H1 (cell line): ENCODE data around the gene CMIP. TPM values are rescaled to one million over a fixed set of nuclear protein-coding genes. Genes with fewer than 3 reads are reported as not detected.

Experiments used
- CTCF ChIA-PET: fragments of 300-600 bp; sonication (Branson Sonifier 250); formaldehyde crosslinking; loops from one replicate; lab custom pipeline; 2021; ENCODE audit not compliant: partially characterized antibody; lab: Charles Lee
- POLR2A ChIA-PET: fragments of 300-600 bp; sonication (Branson Sonifier 250); formaldehyde crosslinking; loops from one replicate; lab custom pipeline; 2021; ENCODE audit warnings: inconsistent platforms; ENCODE audit not compliant: partially characterized antibody; lab: Charles Lee
- DNase-seq, 2 experiments: peaks; one replicate each; pipeline versions ENCODE4 v3.0.0 to v3.0.0-alpha.2; 2010 to 2022; ENCODE audit warnings: low spot score in 2 of 2, low read depth in 1 of 2, mixed read lengths in 1 of 2
- FAIRE-seq: peaks from 2 replicates; lab custom pipeline; 2011; peaks lifted over from hg19 to GRCh38; lab: Jason Lieb, UNC
- H2AFZ ChIP-seq: 2 replicates; pipeline ENCODE4 v1.8.1; 2012; ENCODE audit warnings: low read length, inconsistent platforms
- H2AK5ac ChIP-seq: 2 replicates; pipeline ENCODE4 v1.6.1; 2013; ENCODE audit warnings: low read depth, low read length
- H2BK120ac ChIP-seq: replicated peaks from 2 replicates; pipeline ENCODE3; 2013; ENCODE audit warnings: low read depth, low read length, inconsistent platforms
- H2BK12ac ChIP-seq: 2 replicates; pipeline ENCODE4 v1.6.1; 2013; ENCODE audit warnings: low read depth, low read length
- H2BK15ac ChIP-seq: 2 replicates; pipeline ENCODE4 v1.6.1; 2013; ENCODE audit warnings: low read length
- H2BK20ac ChIP-seq: 2 replicates; pipeline ENCODE4 v1.6.1; 2013; ENCODE audit warnings: low read length
- H2BK5ac ChIP-seq: 2 replicates; pipeline ENCODE4 v1.6.1; 2013; ENCODE audit warnings: low read depth, low read length
- H3K14ac ChIP-seq: 2 replicates; pipeline ENCODE4 v1.6.1; 2013; ENCODE audit warnings: inconsistent platforms; ENCODE audit not compliant: insufficient read length
- H3K18ac ChIP-seq: 2 replicates; pipeline ENCODE4 v1.6.1; 2013; ENCODE audit warnings: low read length; ENCODE audit errors: extremely low read depth
- H3K23ac ChIP-seq: 2 replicates; pipeline ENCODE4 v1.6.1; 2013; ENCODE audit warnings: inconsistent platforms; ENCODE audit not compliant: insufficient read length
- H3K23me2 ChIP-seq: 2 replicates; pipeline ENCODE4 v1.6.1; 2013; ENCODE audit warnings: low read depth, low read length
- H3K27ac ChIP-seq: 2 replicates; pipeline ENCODE4 v1.6.1; 2011; ENCODE audit warnings: low read depth, low read length, inconsistent platforms
- H3K27me3 ChIP-seq, 4 experiments: replicated peaks in 1 of 4; 1 replicate in 1 of 4; 2 replicates in 3 of 4; pipeline versions ENCODE4 v1.6.1 to v1.8.1; 2011 to 2013; ENCODE audit warnings: low read length in 3 of 4, mild to moderate bottlenecking in 3 of 4, inconsistent platforms in 2 of 4, mixed read lengths in 2 of 4, moderate library complexity in 1 of 4; ENCODE audit not compliant: control insufficient read depth in 3 of 4, insufficient read depth in 3 of 4; ENCODE audit errors: extremely low read depth in 1 of 4
- H3K36me3 ChIP-seq, 4 experiments: 2 replicates each; pipeline versions ENCODE4 v1.6.1 to v1.8.1; 2011 to 2013; ENCODE audit warnings: mild to moderate bottlenecking in 4 of 4, low read length in 3 of 4, moderate library complexity in 2 of 4, control low read depth in 1 of 4, inconsistent platforms in 1 of 4; ENCODE audit not compliant: insufficient read depth in 4 of 4, control insufficient read depth in 2 of 4
- H3K4ac ChIP-seq: replicated peaks from 2 replicates; pipeline ENCODE3; 2013; ENCODE audit warnings: low read length, low read depth, mixed read lengths, inconsistent platforms; ENCODE audit not compliant: insufficient read length
- H3K4me1 ChIP-seq, 4 experiments: replicated peaks in 1 of 4; 1 replicate in 1 of 4; 2 replicates in 3 of 4; pipeline versions ENCODE4 v1.6.1 to v1.8.1; 2011 to 2013; ENCODE audit warnings: low read length in 3 of 4, inconsistent platforms in 2 of 4, mixed read lengths in 1 of 4; ENCODE audit not compliant: insufficient read depth in 4 of 4, control insufficient read depth in 3 of 4
- H3K4me2 ChIP-seq, 2 experiments: 2 replicates each; pipeline versions ENCODE4 v1.6.1 to v1.8.1; 2011 to 2013; ENCODE audit warnings: low read depth in 2 of 2, low read length in 2 of 2, control low read depth in 1 of 2, inconsistent platforms in 1 of 2, mild to moderate bottlenecking in 1 of 2; ENCODE audit not compliant: insufficient read depth in 1 of 2
- H3K4me3 ChIP-seq, 4 experiments: fragments of 200-600, 300-600 bp in 1 of 4; sonication (generic), shearing (Covaris generic), sonication (Bioruptor Twin) in 1 of 4; 2 replicates each; pipeline versions ENCODE4 v1.5.1 to v1.8.1; 2011 to 2016; ENCODE audit warnings: low read length in 4 of 4, low read depth in 3 of 4, control low read depth in 2 of 4, inconsistent platforms in 2 of 4, mild to moderate bottlenecking in 2 of 4, mixed read lengths in 1 of 4, moderate library complexity in 1 of 4; ENCODE audit not compliant: insufficient read depth in 2 of 4; ENCODE audit errors: extremely low read depth in 1 of 4
- H3K56ac ChIP-seq: replicated peaks from 2 replicates; pipeline ENCODE3; 2013; ENCODE audit warnings: low read depth, mild to moderate bottlenecking, mixed read lengths, low read length, inconsistent platforms; ENCODE audit not compliant: insufficient read length
- H3K79me1 ChIP-seq: 2 replicates; pipeline ENCODE4 v1.6.1; 2013; ENCODE audit warnings: low read depth, low read length, control low read depth
- H3K79me2 ChIP-seq, 2 experiments: 2 replicates each; pipeline versions ENCODE4 v1.6.1 to v1.8.1; 2012 to 2013; ENCODE audit warnings: low read length in 2 of 2, mild to moderate bottlenecking in 2 of 2, inconsistent platforms in 1 of 2; ENCODE audit not compliant: insufficient read depth in 2 of 2, control insufficient read depth in 1 of 2
- H3K9ac ChIP-seq, 4 experiments: replicated peaks in 1 of 4; 1 replicate in 1 of 4; 2 replicates in 3 of 4; pipeline versions ENCODE4 v1.6.1 to v1.8.1; 2011 to 2013; ENCODE audit warnings: low read depth in 3 of 4, low read length in 3 of 4, control low read depth in 2 of 4, mild to moderate bottlenecking in 2 of 4, moderate library complexity in 2 of 4, inconsistent platforms in 1 of 4; ENCODE audit errors: extremely low read depth in 1 of 4
- H3K9me3 ChIP-seq, 2 experiments: 2 replicates each; pipeline versions ENCODE4 v1.6.1 to v1.8.1; 2012 to 2013; ENCODE audit warnings: mild to moderate bottlenecking in 2 of 2, moderate library complexity in 2 of 2, control low read depth in 1 of 2, inconsistent platforms in 1 of 2, low read depth in 1 of 2, low read length in 1 of 2, mixed read lengths in 1 of 2; ENCODE audit not compliant: insufficient read depth in 2 of 2
- H4K20me1 ChIP-seq, 2 experiments: replicated peaks in 1 of 2; 2 replicates each; pipeline versions ENCODE3 to v1.8.1; 2011 to 2013; ENCODE audit warnings: inconsistent platforms in 2 of 2, low read length in 2 of 2, mild to moderate bottlenecking in 1 of 2; ENCODE audit not compliant: insufficient read depth in 2 of 2, control insufficient read depth in 1 of 2
- H4K5ac ChIP-seq: 2 replicates; pipeline ENCODE4 v1.6.1; 2013; ENCODE audit warnings: low read length, low read depth, mixed read lengths, inconsistent platforms; ENCODE audit not compliant: insufficient read length
- H4K8ac ChIP-seq: 2 replicates; pipeline ENCODE4 v1.8.0; 2013; ENCODE audit warnings: mild to moderate bottlenecking, moderate library complexity, low read length, inconsistent platforms; ENCODE audit not compliant: insufficient read depth; ENCODE audit errors: extremely low read depth
- H4K91ac ChIP-seq: replicated peaks from 2 replicates; pipeline ENCODE3; 2013; ENCODE audit warnings: low read length, mixed read lengths, inconsistent platforms; ENCODE audit not compliant: insufficient read length
- ATF2 ChIP-seq: IDR thresholded peaks from 2 replicates; pipeline ENCODE4 v1.6.1; 2012; ENCODE audit warnings: low read length, inconsistent platforms
- CEBPB ChIP-seq: IDR thresholded peaks from 2 replicates; pipeline ENCODE4 v1.6.1; 2012; ENCODE audit warnings: low read depth, low read length
- CHD1 ChIP-seq: IDR thresholded peaks from 2 replicates; pipeline ENCODE4 v1.6.1; 2012; ENCODE audit warnings: low read depth, low read length, improper control_type of control experiment
- E2F6 ChIP-seq: IDR thresholded peaks from 2 replicates; pipeline ENCODE4 v1.6.1; 2012; ENCODE audit warnings: inconsistent platforms
- HDAC2 ChIP-seq, 2 experiments: fragments of 300-600 bp in 1 of 2; sonication (generic) in 1 of 2; IDR thresholded peaks; 2 replicates each; pipeline ENCODE4 v1.6.1; 2011 to 2012; ENCODE audit warnings: low read depth in 2 of 2, low read length in 2 of 2, mild to moderate bottlenecking in 2 of 2, moderate library complexity in 2 of 2, borderline replicate concordance in 1 of 2, inconsistent platforms in 1 of 2
- JUND ChIP-seq: IDR thresholded peaks from 2 replicates; pipeline ENCODE4 v1.6.1; 2011; ENCODE audit warnings: mild to moderate bottlenecking, improper control_type of control experiment, low read length
- KDM1A ChIP-seq: fragments of 200-600, 300-600 bp; sonication (generic); IDR thresholded peaks from 2 replicates; pipeline ENCODE4 v1.7.1; 2016; ENCODE audit warnings: mild to moderate bottlenecking, low read length, borderline replicate concordance
- MAX ChIP-seq: IDR thresholded peaks from 2 replicates; pipeline ENCODE4 v1.6.1; 2012; ENCODE audit warnings: inconsistent platforms
- RBBP5 ChIP-seq: IDR thresholded peaks from 2 replicates; pipeline ENCODE4 v1.7.1; 2012; ENCODE audit warnings: low read depth, mild to moderate bottlenecking, inconsistent platforms, low read length, moderate library complexity, borderline replicate concordance
- TBP ChIP-seq: IDR thresholded peaks from 2 replicates; pipeline ENCODE4 v1.6.1; 2011; ENCODE audit warnings: low read depth, low read length, improper control_type of control experiment
- WGBS, 2 experiments: shearing (Covaris generic) in 1 of 2; methylation state at CpG; one replicate each; pipeline versions ENCODE4 v1.1.6 to v1.1.7; 2013 to 2015; ENCODE audit warnings: low lambda C conversion rate in 2 of 2, mixed read lengths in 2 of 2, inconsistent platforms in 1 of 2, low coverage in 1 of 2, missing lambda C conversion rate in 1 of 2; ENCODE audit not compliant: insufficient replicate concordance in 2 of 2, insufficient coverage in 1 of 2, insufficient read length in 1 of 2; ENCODE audit errors: extremely low coverage in 1 of 2, missing lambda C conversion rate in 1 of 2; 5-methylcytosine and 5-hydroxymethylcytosine counted together
- polyA plus RNA-seq, 7 experiments: library from polyadenylated mRNA; depleted of rRNA in 3 of 7; stranded (reverse) in 5 of 7; unstranded in 2 of 7; fragments of >200 nt in 5 of 7; fragments of 200-250 nt in 2 of 7; gene quantifications; 1 replicate in 5 of 7; 2 replicates in 1 of 7; 4 replicates in 1 of 7; pipeline versions ENCODE4 v1.2.1 to v1.2.3, GENCODE V29; 2011 to 2013; ENCODE audit warnings: missing spikeins in 2 of 7, mixed read lengths in 2 of 7
- total RNA-seq: library from RNA; stranded (reverse); fragmentation: NEBNext Ultra II Directional; extraction: Animal tissue kit (Norgen Biotek cat#: 25700); gene quantifications from 2 replicates; pipeline ENCODE4 v1.2.1, GENCODE V29; 2021

The CMIP gene
- total and polyA plus RNA-seq, 2 of the 8 experiments (the other 6 are each of a cell fraction or from before 2014, with no cell fraction given): 7.9 to 53.2 TPM

GRCh38 chr16:81429045-81429521 lies 15.5 kb upstream of the CMIP start:
- POLR2A ChIA-PET: interaction anchor here (0.6 to 0.9 kb wide), 2 partner anchors 17 to 22 kb away, joined by 3 to 5 read pairs; no protein-coding TSS in a partner anchor
- Histone ChIP-seq H3K14ac (no peak overlapping the region), H2AFZ (peak overlapping the region; percentile 96), H4K5ac (no peak overlapping the region), H2BK20ac (0 out of 2 replicates have a peak overlapping the region, but pooled peaks have one; percentile 66), H4K91ac (no peak overlapping the region), H2BK15ac (peak overlapping the region; percentile 25), H3K79me1 (no peaks in the 10 kb centered on the region), H3K4me3 (no peak overlapping the region), H3K23ac (no peak overlapping the region), H3K9ac (no peak overlapping the region), H4K8ac (peak overlapping the region; percentile 87; the same call in 1 of the 2 replicates), H3K4me1 (peaks cover 0 to 9% (median under 1%) of the 10 kb centered on the region in 4 experiments; a peak in 3 of 7 replicates), H3K56ac (no peak overlapping the region), H3K18ac (0 out of 2 replicates have a peak overlapping the region, but pooled peaks have one; percentile 60), H3K4me2 (no peak overlapping the region; a peak in 1 of 4 replicates), H3K27me3 (no peaks in the 10 kb centered on the region), H3K36me3 (no peaks in the 10 kb centered on the region), H2BK120ac (no peak overlapping the region), H4K20me1 (no peaks in the 10 kb centered on the region), H2AK5ac (no peak overlapping the region), H3K79me2 (no peaks in the 10 kb centered on the region), H3K4ac (no peak overlapping the region), H2BK5ac (no peak overlapping the region), H2BK12ac (peak overlapping the region; percentile 53; the same call in 1 of the 2 replicates), H3K9me3 (no peaks in the 10 kb centered on the region), H3K27ac (no peak overlapping the region), H3K23me2 (no peaks in the 10 kb centered on the region)
- DNase-seq: no peak
- FAIRE-seq: no peak
- CTCF ChIA-PET: interaction anchor here (0.7 to 3.6 kb wide), 24 partner anchors 8 to 286 kb away, joined by 3 to 30 read pairs (median 5); no protein-coding TSS in a partner anchor
- WGBS, 2 experiments: 69% methylated on average over 3 of the region's 3 CpGs; no CpG with 5 or more reads in 1 of the 2 experiments
- TF ChIP-seq CHD1: no peak
- TF ChIP-seq E2F6: 0 out of 2 replicates have a peak, but pooled peaks have one; percentile 24
- no peak for TF ChIP-seq ATF2
- TF ChIP-seq CEBPB: no peak
- TF ChIP-seq RBBP5: 0 out of 2 replicates have a peak, but pooled peaks have one; percentile 42
- 0 out of 2 replicates have a peak, but pooled peaks have one; percentile 25 for TF ChIP-seq TBP
- no peak for TF ChIP-seq KDM1A
- TF ChIP-seq JUND: no peak
- no peak for TF ChIP-seq HDAC2 (IDR thresholded peaks at IDR 0.05; ENCODE audit: borderline replicate concordance in 1 of 2, low read depth in 2 of 2, low read length in 2 of 2)
- TF ChIP-seq MAX: no peak
